HepG2 (cell line): ENCODE measurements around the gene COX5B. TPM values are rescaled to one million over a fixed set of nuclear protein-coding genes. Genes with fewer than 3 reads are reported as not detected.
A peak's percentile ranks its signal among the peaks of the same experiment; 100 is the strongest.

Source experiments
- ATAD3A ChIP-seq: sonication (generic); formaldehyde crosslinking; IDR thresholded peaks from 2 replicates; pipeline ENCODE4 v1.4.0; 2020; ENCODE audit warnings: missing genetic modification reagents
- BRD4 ChIP-seq: sonication (generic); formaldehyde crosslinking; IDR thresholded peaks from 2 replicates; pipeline ENCODE4 v1.4.0; 2020; ENCODE audit warnings: missing genetic modification reagents
- CC2D1A ChIP-seq: sonication (generic); formaldehyde crosslinking; IDR thresholded peaks from 2 replicates; pipeline ENCODE4 v1.8.1; 2023; ENCODE audit warnings: mild to moderate bottlenecking, missing genetic modification reagents
- DMAP1 ChIP-seq: IDR thresholded peaks from 2 replicates; pipeline ENCODE4 v1.6.1; 2016
- ERF ChIP-seq: IDR thresholded peaks from 2 replicates; pipeline ENCODE4 v1.6.1; 2018; ENCODE audit warnings: missing biosample characterization, missing genetic modification reagents
- FOSL1 ChIP-seq: sonication (generic); formaldehyde crosslinking; IDR thresholded peaks from 2 replicates; pipeline ENCODE4 v1.9.0; 2021; ENCODE audit warnings: missing genetic modification reagents, borderline replicate concordance
- FOXP1 ChIP-seq, 2 experiments: fragments of 450-650 bp in 1 of 2; IDR thresholded peaks; 2 replicates each; pipeline ENCODE4 v1.6.1; 2017 to 2018; ENCODE audit warnings: antibody characterized with exemption in 1 of 2
- GLMP ChIP-seq: sonication (generic); formaldehyde crosslinking; IDR thresholded peaks from 2 replicates; pipeline ENCODE4 v1.9.0; 2021; ENCODE audit warnings: missing genetic modification reagents, mild to moderate bottlenecking, borderline replicate concordance
- HDAC2 ChIP-seq: sonication (generic); formaldehyde crosslinking; IDR thresholded peaks from 2 replicates; pipeline ENCODE4 v1.4.0; 2020; ENCODE audit warnings: missing genetic modification reagents
- HOXA9 ChIP-seq: sonication (generic); formaldehyde crosslinking; IDR thresholded peaks from 2 replicates; pipeline ENCODE4 v1.8.1; 2022; ENCODE audit warnings: missing genetic modification reagents, mild to moderate bottlenecking, moderate library complexity, borderline replicate concordance
- JDP2 ChIP-seq: sonication (generic); formaldehyde crosslinking; IDR thresholded peaks from 2 replicates; pipeline ENCODE4 v1.8.1; 2022; ENCODE audit warnings: missing genetic modification reagents, borderline replicate concordance
- MBD4 ChIP-seq: IDR thresholded peaks from 2 replicates; pipeline ENCODE4 v1.6.1; 2012; ENCODE audit warnings: low read length, inconsistent platforms, borderline replicate concordance
- NCOA2 ChIP-seq: sonication (generic); formaldehyde crosslinking; IDR thresholded peaks from 2 replicates; pipeline ENCODE4 v1.8.0; 2022; ENCODE audit warnings: inconsistent platforms
- NCOA5 ChIP-seq: sonication (generic); formaldehyde crosslinking; IDR thresholded peaks from 2 replicates; pipeline ENCODE4 v1.4.0; 2020; ENCODE audit warnings: missing genetic modification reagents
- NFKB2 ChIP-seq: sonication (generic); formaldehyde crosslinking; IDR thresholded peaks from 2 replicates; pipeline ENCODE4 v1.4.0; 2020; ENCODE audit warnings: missing genetic modification reagents, borderline replicate concordance
- NFYC ChIP-seq: IDR thresholded peaks from 2 replicates; pipeline ENCODE4 v1.6.1; 2016; ENCODE audit warnings: missing genetic modification reagents, missing compliant biosample characterization
- PCBP2 ChIP-seq: fragments of 200-400 bp; formaldehyde crosslinking; optimal IDR thresholded peaks from 2 replicates; pipeline ENCODE3; 2018; ENCODE audit warnings: low read length, low read depth; ENCODE audit not compliant: poor library complexity, severe bottlenecking
- POLR2G ChIP-seq: fragments of 200-400 bp; formaldehyde crosslinking; IDR thresholded peaks from 2 replicates; pipeline ENCODE4 v1.6.1; 2018; ENCODE audit warnings: mild to moderate bottlenecking, low read depth, low read length, moderate library complexity
- ZBTB1 ChIP-seq: sonication (generic); formaldehyde crosslinking; IDR thresholded peaks from 2 replicates; pipeline ENCODE4 v1.4.0; 2020; ENCODE audit warnings: missing genetic modification reagents, borderline replicate concordance
- ZMAT5 ChIP-seq: sonication (generic); formaldehyde crosslinking; IDR thresholded peaks from 2 replicates; pipeline ENCODE4 v1.5.0; 2020; ENCODE audit warnings: mild to moderate bottlenecking, low read depth, missing genetic modification reagents, borderline replicate concordance
- ZNF20 ChIP-seq: sonication (generic); formaldehyde crosslinking; IDR thresholded peaks from 2 replicates; pipeline ENCODE4 v1.4.0; 2020; ENCODE audit warnings: mild to moderate bottlenecking, moderate library complexity, missing genetic modification reagents
- ZNF260 ChIP-seq: sonication (generic); formaldehyde crosslinking; IDR thresholded peaks from 2 replicates; pipeline ENCODE4 v1.4.0; 2020; ENCODE audit warnings: missing genetic modification reagents, low read depth, mild to moderate bottlenecking, borderline replicate concordance
- ZNF326 ChIP-seq: sonication (generic); formaldehyde crosslinking; IDR thresholded peaks from 2 replicates; pipeline ENCODE4 v1.4.0; 2020; ENCODE audit warnings: missing genetic modification reagents, borderline replicate concordance
- ZNF552 ChIP-seq: sonication (generic); formaldehyde crosslinking; IDR thresholded peaks from 2 replicates; pipeline ENCODE4 v1.9.0; 2022; ENCODE audit warnings: missing genetic modification reagents, mild to moderate bottlenecking, borderline replicate concordance
- ZNF704 ChIP-seq: sonication (generic); formaldehyde crosslinking; IDR thresholded peaks from 2 replicates; pipeline ENCODE4 v1.8.1; 2023; ENCODE audit warnings: mild to moderate bottlenecking, inconsistent platforms, moderate library complexity, missing genetic modification reagents, borderline replicate concordance
- ZSCAN30 ChIP-seq: sonication (generic); formaldehyde crosslinking; IDR thresholded peaks from 2 replicates; pipeline ENCODE4 v1.5.0; 2020; ENCODE audit warnings: mild to moderate bottlenecking, missing genetic modification reagents
- polyA plus RNA-seq, 8 experiments: library from polyadenylated mRNA; depleted of rRNA in 3 of 8; stranded (reverse) in 7 of 8; unstranded in 1 of 8; fragments of >200 nt; fragmentation: Illumina TruSeq in 4 of 8; extraction: Trizol in 4 of 8; gene quantifications; 2 replicates each; pipeline versions ENCODE4 v1.2.1 to v1.2.3, GENCODE V29; 2011 to 2016; ENCODE audit warnings: low read depth in 4 of 8, missing spikeins in 1 of 8, mixed read lengths in 1 of 8; ENCODE audit not compliant: insufficient read depth in 1 of 8
- total RNA-seq, 5 experiments: library from RNA; depleted of rRNA; stranded (reverse); fragments of >200 nt; fragmentation: Illumina TruSeq; extraction: Trizol; gene quantifications; 2 replicates each; pipeline ENCODE4 v1.2.3, GENCODE V29; 2016; ENCODE audit warnings: low read depth in 1 of 5
- TF ChIP-seq, protein P1 (sequence below): sonication (generic); formaldehyde crosslinking; IDR thresholded peaks from 2 replicates; pipeline ENCODE4 v1.8.1; 2023; ENCODE audit warnings: mild to moderate bottlenecking, missing genetic modification reagents
- TF ChIP-seq, protein P2 (sequence below): IDR thresholded peaks from 2 replicates; pipeline ENCODE4 v1.6.1; 2016; ENCODE audit warnings: control low read depth

COX5B gene
- total and polyA plus RNA-seq, 2 of the 13 experiments (the other 11 are each of a cell fraction or from before 2014, with no cell fraction given), result 453 to 536 TPM

- TF ChIP-seq PCBP2, result no peak
- no peak for TF ChIP-seq ZNF20 (CRISPR knock-in tag)
- TF ChIP-seq, protein P1, sequence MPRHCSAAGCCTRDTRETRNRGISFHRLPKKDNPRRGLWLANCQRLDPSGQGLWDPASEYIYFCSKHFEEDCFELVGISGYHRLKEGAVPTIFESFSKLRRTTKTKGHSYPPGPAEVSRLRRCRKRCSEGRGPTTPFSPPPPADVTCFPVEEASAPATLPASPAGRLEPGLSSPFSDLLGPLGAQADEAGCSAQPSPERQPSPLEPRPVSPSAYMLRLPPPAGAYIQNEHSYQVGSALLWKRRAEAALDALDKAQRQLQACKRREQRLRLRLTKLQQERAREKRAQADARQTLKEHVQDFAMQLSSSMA (CRISPR knock-in tag), result no peak
- TF ChIP-seq CC2D1A (CRISPR knock-in tag), result no peak
- no peak for TF ChIP-seq FOSL1 (CRISPR knock-in tag)
- no peak for TF ChIP-seq ZBTB1 (CRISPR knock-in tag)
- TF ChIP-seq HDAC2 (CRISPR knock-in tag), result peak; percentile 48; the same call in 1 of the 2 replicates
- no peak for TF ChIP-seq FOXP1 (IDR thresholded peaks at IDR 0.05)
- TF ChIP-seq FOXP1 (CRISPR knock-in tag; IDR thresholded peaks at IDR 0.05), result no peak
- TF ChIP-seq MBD4, result no peak
- TF ChIP-seq ZSCAN30, result no peak
- TF ChIP-seq NFKB2 (CRISPR knock-in tag), result peak; percentile 78; the same call in 1 of the 2 replicates
- peak; percentile 89 for TF ChIP-seq POLR2G
- TF ChIP-seq ZNF260 (CRISPR knock-in tag), result no peak
- no peak for TF ChIP-seq ATAD3A
- TF ChIP-seq NFYC (CRISPR knock-in tag), result peak; percentile 94
- no peak for TF ChIP-seq ZMAT5 (CRISPR knock-in tag)
- TF ChIP-seq ZNF552 (CRISPR knock-in tag), result no peak; the same call in 1 of the 2 replicates
- no peak for TF ChIP-seq GLMP (CRISPR knock-in tag)
- TF ChIP-seq ZNF704 (CRISPR knock-in tag), result peak; percentile 34; the same call in 1 of the 2 replicates
- peak; percentile 73 for TF ChIP-seq ERF
- peak; percentile 64; the same call in 1 of the 2 replicates for TF ChIP-seq BRD4 (CRISPR knock-in tag)
- no peak for TF ChIP-seq NCOA5 (CRISPR knock-in tag)
- no peak for TF ChIP-seq HOXA9 (CRISPR knock-in tag)
- no peak for TF ChIP-seq JDP2 (CRISPR knock-in tag)
- TF ChIP-seq, protein P2, sequence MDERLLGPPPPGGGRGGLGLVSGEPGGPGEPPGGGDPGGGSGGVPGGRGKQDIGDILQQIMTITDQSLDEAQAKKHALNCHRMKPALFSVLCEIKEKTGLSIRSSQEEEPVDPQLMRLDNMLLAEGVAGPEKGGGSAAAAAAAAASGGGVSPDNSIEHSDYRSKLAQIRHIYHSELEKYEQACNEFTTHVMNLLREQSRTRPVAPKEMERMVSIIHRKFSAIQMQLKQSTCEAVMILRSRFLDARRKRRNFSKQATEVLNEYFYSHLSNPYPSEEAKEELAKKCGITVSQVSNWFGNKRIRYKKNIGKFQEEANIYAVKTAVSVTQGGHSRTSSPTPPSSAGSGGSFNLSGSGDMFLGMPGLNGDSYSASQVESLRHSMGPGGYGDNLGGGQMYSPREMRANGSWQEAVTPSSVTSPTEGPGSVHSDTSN (CRISPR knock-in tag), result peak; percentile 93
- TF ChIP-seq DMAP1, result peak; percentile 55; the same call in 1 of the 2 replicates
- TF ChIP-seq ZNF326 (CRISPR knock-in tag), result no peak
- TF ChIP-seq NCOA2 (CRISPR knock-in tag), result 0 out of 2 replicates have a peak, but pooled peaks have one; percentile 16
Observed at GRCh38 chr2:97663962-97664635, 18.2 kb downstream of the COX5B start, which contains the start of gene ACTR1B (continued).
